Measurements from ENCODE around the gene CORO1C. TPM values are rescaled to one million over a fixed set of nuclear protein-coding genes. Genes with fewer than 3 reads are reported as not detected.

CORO1C gene
- total and polyA plus RNA-seq, 2 donors (not counting 3 experiments of a cell fraction or from before 2014, with no cell fraction given): 150 to 240 TPM

- no peak for FAIRE-seq
- no peaks in the 10 kb centered on the region for H3K4me1 ChIP-seq (ENCODE audit: control insufficient read depth, extremely low read depth, insufficient read depth, low read length)
- H3K27ac ChIP-seq (ENCODE audit: insufficient read depth, low read depth, low read length): no peak overlapping the region
- DNase-seq (ENCODE audit: low read depth, low spot score): no peak
- peak overlapping the region; percentile 45 for H2AFZ ChIP-seq (ENCODE audit: low read depth, low read length)
- BruUV-seq (replicated peaks): no TSS peak
- H3K79me2 ChIP-seq (ENCODE audit: control insufficient read depth, insufficient read depth, low read length): no peaks in the 10 kb centered on the region
- dilution Hi-C loops (cut with MboI; ENCODE audit: extremely low pct_ligation_motif_present, low sequenced_read_pairs): no loop called here
- H3K9me3 ChIP-seq (replicated peaks; ENCODE audit: control insufficient read depth, insufficient read depth, low read length): no peaks in the 10 kb centered on the region
- intact Hi-C loops (cut with micrococcal nuclease): loop anchor here (2.0 kb wide), 1 partner anchor 36 kb away; no protein-coding TSS in a partner anchor
- H3K4me3 ChIP-seq (replicated peaks in 1 of 3; ENCODE audit: insufficient read depth in 1 of 3, low read depth in 1 of 3, low read length in 3 of 3): peak overlapping the region in 1 of 3 experiments; percentile 2
- no peaks in the 10 kb centered on the region for H3K27me3 ChIP-seq (ENCODE audit: control insufficient read depth in 2 of 2, insufficient read depth in 2 of 2, low read length in 2 of 2)
- H3K36me3 ChIP-seq (ENCODE audit: control insufficient read depth in 2 of 2, extremely low read depth in 1 of 2, insufficient read depth in 2 of 2, low read length in 2 of 2): no peaks in the 10 kb centered on the region
- H4K20me1 ChIP-seq (replicated peaks; ENCODE audit: control insufficient read depth, extremely low read depth, insufficient read depth, low read length): no peaks in the 10 kb centered on the region
- TF ChIP-seq JUN (IDR thresholded peaks at IDR 0.05; ENCODE audit: borderline replicate concordance, insufficient read depth, insufficient read length, low read depth) (no peak), EZH2 (IDR thresholded peaks at IDR 0.05; ENCODE audit: borderline replicate concordance, low read depth, low read length, severe bottlenecking) (no peak), MYC (IDR thresholded peaks at IDR 0.05; ENCODE audit: low read depth, low read length) (no peak), CTCF (IDR thresholded peaks at IDR 0.05; ENCODE audit: extremely low read depth in 1 of 2, insufficient read depth in 1 of 2, low read depth in 1 of 2, low read length in 2 of 2) (no peak), POLR2AphosphoS5 (IDR thresholded peaks at IDR 0.05; ENCODE audit: insufficient read depth, low read depth, low read length) (no peak), GATA2 (IDR thresholded peaks at IDR 0.05; ENCODE audit: insufficient read depth, insufficient read length, low read depth, low read length) (no peak), MAX (IDR thresholded peaks at IDR 0.05; ENCODE audit: insufficient read depth, insufficient read length) (no peak), FOS (IDR thresholded peaks at IDR 0.05; ENCODE audit: borderline replicate concordance, insufficient read depth, low read length) (no peak)
- no peak overlapping the region for H3K4me2 ChIP-seq (ENCODE audit: insufficient read depth, low read length)
- no peak overlapping the region for H3K9ac ChIP-seq (replicated peaks; ENCODE audit: extremely low read depth, insufficient read depth, low read length)
- CTCF ChIA-PET: interaction anchor here (2.1 kb wide), 1 partner anchor 104 kb away, joined by 8 read pairs; no protein-coding TSS in a partner anchor
- H3K9me1 ChIP-seq (replicated peaks; ENCODE audit: control insufficient read depth, extremely low read depth, insufficient read depth, low read length): no peaks in the 10 kb centered on the region
- POLR2A ChIA-PET: no interaction called here
Observed at GRCh38 chr12:108768591-108769500, 37.5 kb upstream of the CORO1C start.

Data from endothelial cell of umbilical vein (primary cell).